ENCODE measurements around the gene ADAT2.

ADAT2 gene

GRCh38 chr6:143441680-143442545 lies 8.6 kb downstream of the ADAT2 start:
- no peak for DNase-seq (ENCODE audit: low read depth in 2 of 2)

GRCh38 chr6:143441010-143441409 lies 9.5 kb downstream of the ADAT2 start:
- DNase-seq (ENCODE audit: low read depth in 2 of 2): no peak

GRCh38 chr6:143432588-143432987 lies 17.9 kb downstream of the ADAT2 start:
- DNase-seq (ENCODE audit: low read depth in 2 of 2): no peak

GRCh38 chr6:143431226-143431625 lies 19.3 kb downstream of the ADAT2 start:
- no peak for DNase-seq (ENCODE audit: low read depth in 2 of 2)

- DNase-seq (ENCODE audit: low read depth in 2 of 2): no peak
Observed at GRCh38 chr6:143429970-143430369, 20.5 kb downstream of the ADAT2 start.

- peak; percentile 49 to 51 for DNase-seq (ENCODE audit: low read depth in 2 of 2)
Observed at GRCh38 chr6:143427109-143427817, 23.2 kb downstream of the ADAT2 start.

GRCh38 chr6:143426026-143426425 lies 24.5 kb downstream of the ADAT2 start:
- no peak for DNase-seq (ENCODE audit: low read depth in 2 of 2)

GRCh38 chr6:143419526-143419925 lies 31.0 kb downstream of the ADAT2 start:
- no peak for DNase-seq (ENCODE audit: low read depth in 2 of 2)

GRCh38 chr6:143414769-143415168 lies 35.7 kb downstream of the ADAT2 start:
- DNase-seq (ENCODE audit: low read depth in 2 of 2): no peak

GRCh38 chr6:143410859-143411270 lies 39.6 kb downstream of the ADAT2 start:
- DNase-seq (ENCODE audit: low read depth in 2 of 2): no peak

- no peak for DNase-seq (ENCODE audit: low read depth in 2 of 2)
Observed at GRCh38 chr6:143408787-143409162, 41.7 kb downstream of the ADAT2 start.

- DNase-seq (ENCODE audit: low read depth in 2 of 2): no peak
Observed at GRCh38 chr6:143408151-143408786, 42.2 kb downstream of the ADAT2 start.

GRCh38 chr6:143406673-143407072 lies 43.8 kb downstream of the ADAT2 start:
- DNase-seq (ENCODE audit: low read depth in 2 of 2): no peak

GRCh38 chr6:143405373-143406154 lies 44.9 kb downstream of the ADAT2 start:
- DNase-seq (ENCODE audit: low read depth in 2 of 2): no peak

- DNase-seq (ENCODE audit: low read depth in 2 of 2): no peak
Observed at GRCh38 chr6:143402721-143403336, 47.7 kb downstream of the ADAT2 start.

- no peak for DNase-seq (ENCODE audit: low read depth in 2 of 2)
Observed at GRCh38 chr6:143401636-143402370, 48.7 kb downstream of the ADAT2 start.

- no peak for DNase-seq (ENCODE audit: low read depth in 2 of 2)
Observed at GRCh38 chr6:143401068-143401446, 49.4 kb downstream of the ADAT2 start.

- no peak for DNase-seq (ENCODE audit: low read depth in 2 of 2)
Observed at GRCh38 chr6:143400258-143401067, 50.0 kb downstream of the ADAT2 start.

GRCh38 chr6:143399775-143400174 lies 50.7 kb downstream of the ADAT2 start:
- no peak for DNase-seq (ENCODE audit: low read depth in 2 of 2)

GRCh38 chr6:143399176-143399575 lies 51.3 kb downstream of the ADAT2 start:
- DNase-seq (ENCODE audit: low read depth in 2 of 2): no peak
